GM23338 (cell line): ENCODE measurements around the gene CRYM.

Experiments
- CREB1 ChIP-seq: fragments of 250-450 bp; sonication (Bioruptor Pico); IDR thresholded peaks from 2 replicates; pipeline ENCODE4 v1.5.0; 2020; ENCODE audit warnings: low read depth, mild to moderate bottlenecking, moderate library complexity
- CTCF ChIP-seq, 2 experiments: fragments of 200-600 bp in 1 of 2; sonication (generic) in 1 of 2; conservative IDR thresholded peaks; 2 replicates each; pipeline versions ENCODE4 v1.5.1 to v1.6.1; 2016 to 2017; ENCODE audit warnings: antibody characterized with exemption in 2 of 2, low read depth in 2 of 2, mild to moderate bottlenecking in 2 of 2, moderate library complexity in 1 of 2
- ETS1 ChIP-seq: IDR thresholded peaks from 2 replicates; pipeline ENCODE4 v1.6.1; 2016; ENCODE audit warnings: antibody characterized with exemption
- EZH2 ChIP-seq: fragments of 200-600 bp; sonication (generic); IDR thresholded peaks from one replicate; pipeline ENCODE4 v1.8.0; 2017; ENCODE audit warnings: antibody characterized with exemption, mild to moderate bottlenecking, low read depth; ENCODE audit not compliant: unreplicated experiment
- EZH2phosphoT487 ChIP-seq: fragments of 200-600 bp; sonication (generic); IDR thresholded peaks from one replicate; pipeline ENCODE4 v1.8.1; 2018; ENCODE audit warnings: antibody characterized with exemption; ENCODE audit not compliant: unreplicated experiment
- JUNB ChIP-seq: IDR thresholded peaks from one replicate; pipeline ENCODE4 v1.6.1; 2016; ENCODE audit warnings: antibody characterized with exemption; ENCODE audit not compliant: unreplicated experiment
- NANOG ChIP-seq: IDR thresholded peaks from 2 replicates; pipeline ENCODE4 v1.6.1; 2016; ENCODE audit warnings: antibody characterized with exemption, borderline replicate concordance
- POLR2AphosphoS5 ChIP-seq: IDR thresholded peaks from 2 replicates; pipeline ENCODE4 v1.6.1; 2016; ENCODE audit warnings: antibody characterized with exemption, low read depth
- REST ChIP-seq: IDR thresholded peaks from one replicate; pipeline ENCODE4 v1.6.1; 2018; ENCODE audit warnings: antibody characterized with exemption; ENCODE audit not compliant: unreplicated experiment
- STAT1 ChIP-seq: IDR thresholded peaks from one replicate; pipeline ENCODE4 v1.6.1; 2016; ENCODE audit warnings: antibody characterized with exemption; ENCODE audit not compliant: unreplicated experiment
- ZNF114 ChIP-seq: fragments of 250-450 bp; sonication (Bioruptor Pico); IDR thresholded peaks from 2 replicates; pipeline ENCODE4 v1.5.0; 2020; ENCODE audit warnings: mild to moderate bottlenecking, moderate library complexity
- ZNF462 ChIP-seq: fragments of 250-450 bp; sonication (Bioruptor Pico); IDR thresholded peaks from 2 replicates; pipeline ENCODE4 v1.5.0; 2020; ENCODE audit warnings: mild to moderate bottlenecking, moderate library complexity

- no peak for TF ChIP-seq CTCF (conservative IDR thresholded peaks at IDR 0.05; ENCODE audit: low read depth in 2 of 2)
- no peak for TF ChIP-seq EZH2
- TF ChIP-seq POLR2AphosphoS5 = no peak
- no peak for TF ChIP-seq NANOG
- no peak for TF ChIP-seq REST
- no peak for TF ChIP-seq EZH2phosphoT487
- TF ChIP-seq ETS1 = no peak
- TF ChIP-seq JUNB = no peak
- TF ChIP-seq ZNF114 (CRISPR knock-in tag) = no peak
- no peak for TF ChIP-seq CREB1 (CRISPR knock-in tag)
- TF ChIP-seq ZNF462 = no peak
- TF ChIP-seq STAT1 = no peak
Observed at GRCh38 chr16:21262779-21263639, 15.1 kb downstream of the CRYM start.
